ENCODE measurements around the gene SRCIN1. TPM values are rescaled to one million over a fixed set of nuclear protein-coding genes. Genes with fewer than 3 reads are reported as not detected.

Gene SRCIN1
- total and polyA plus RNA-seq, 4 donors: 0.38 to 0.99 (median 0.63) TPM

GRCh38 chr17:38619937-38620550 lies 14.3 kb upstream of the SRCIN1 start:
- 58 to 61% methylated on average over 9 of the region's 9 CpGs for WGBS, 2 donors
- Histone ChIP-seq H3K9me3 (ENCODE audit: control insufficient read depth, low read length) (no peaks in the 10 kb centered on the region), H3K4me1 (ENCODE audit: control insufficient read depth in 1 of 2, insufficient read depth in 2 of 2, low read length in 2 of 2) (no peaks in the 10 kb centered on the region), H3K27me3 (ENCODE audit: control insufficient read depth in 1 of 2, insufficient read depth in 2 of 2, low read length in 1 of 2) (no peaks in the 10 kb centered on the region), H3K4me3 (ENCODE audit: low read length in 2 of 2) (no peak overlapping the region), H3K27ac (ENCODE audit: low read depth in 1 of 2, low read length in 2 of 2) (no peak overlapping the region), H3K36me3 (ENCODE audit: control insufficient read depth in 1 of 2, insufficient read depth in 2 of 2, low read length in 1 of 2) (no peaks in the 10 kb centered on the region)
- intact Hi-C loops (cut with DNase I): no loop called here
- DNase-seq: peak in 1 of 2 donors; percentile 26
- no peak for ATAC-seq (ENCODE audit: low FRiP score)

GRCh38 chr17:38619451-38619795 lies 13.7 kb upstream of the SRCIN1 start:
- H3K4me3 ChIP-seq (ENCODE audit: low read length in 2 of 2): no peak overlapping the region
- no peak for DNase-seq
- no peaks in the 10 kb centered on the region for H3K36me3 ChIP-seq (ENCODE audit: control insufficient read depth in 1 of 2, insufficient read depth in 2 of 2, low read length in 1 of 2)
- H3K27me3 ChIP-seq (ENCODE audit: control insufficient read depth in 1 of 2, insufficient read depth in 2 of 2, low read length in 1 of 2): no peaks in the 10 kb centered on the region
- H3K27ac ChIP-seq (ENCODE audit: low read depth in 1 of 2, low read length in 2 of 2): no peak overlapping the region
- no peaks in the 10 kb centered on the region for H3K4me1 ChIP-seq (ENCODE audit: control insufficient read depth in 1 of 2, insufficient read depth in 2 of 2, low read length in 2 of 2)
- WGBS, 2 donors: 95 to 98% methylated on average over 2 of the region's 2 CpGs
- no peaks in the 10 kb centered on the region for H3K9me3 ChIP-seq (ENCODE audit: control insufficient read depth, low read length)
- no peak for ATAC-seq (ENCODE audit: low FRiP score)
- intact Hi-C loops (cut with DNase I): no loop called here

DNA sequence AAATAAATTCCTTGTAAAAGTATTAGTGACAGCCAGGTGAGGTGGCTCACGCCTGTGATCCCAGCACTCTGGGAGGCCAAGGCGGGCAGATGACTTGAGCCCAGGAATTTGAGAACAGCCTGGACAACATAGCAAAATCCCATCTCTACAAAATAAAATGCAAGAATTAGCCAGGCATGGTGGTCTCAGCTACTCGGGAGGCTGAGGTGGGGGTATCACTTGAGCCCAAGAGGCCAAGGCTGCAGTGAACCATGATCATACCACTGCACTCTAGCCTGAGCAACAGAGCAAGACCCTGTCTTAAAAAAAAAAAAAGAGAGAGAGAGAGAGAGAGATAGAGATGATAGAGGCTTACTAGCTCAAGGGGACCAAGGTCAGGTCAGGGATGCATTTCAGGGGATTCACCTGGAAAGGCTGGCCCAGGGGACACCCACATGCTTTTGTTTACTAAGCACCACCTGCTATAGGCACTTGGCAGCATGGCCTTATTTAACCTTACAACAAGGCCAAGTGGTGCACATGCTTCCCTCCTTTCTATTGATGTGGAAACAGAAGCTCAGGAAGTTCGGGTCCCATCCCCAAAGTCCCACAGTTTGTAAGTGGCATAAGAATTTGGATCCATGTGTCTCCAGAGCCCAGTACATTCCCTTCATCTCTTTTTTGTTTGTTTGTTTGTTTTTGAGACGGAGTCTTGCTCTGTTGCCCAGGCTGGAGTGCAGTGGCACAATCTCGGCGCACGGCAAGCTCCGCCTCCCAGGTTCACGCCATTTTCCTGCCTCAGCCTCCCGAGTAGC lies 12.4 kb upstream of the SRCIN1 start:
- Histone ChIP-seq H3K36me3 (ENCODE audit: control insufficient read depth in 1 of 2, insufficient read depth in 2 of 2, low read length in 1 of 2) (no peaks in the 10 kb centered on the region), H3K27me3 (ENCODE audit: control insufficient read depth in 1 of 2, insufficient read depth in 2 of 2, low read length in 1 of 2) (no peaks in the 10 kb centered on the region), H3K4me1 (ENCODE audit: control insufficient read depth in 1 of 2, insufficient read depth in 2 of 2, low read length in 2 of 2) (no peaks in the 10 kb centered on the region), H3K27ac (ENCODE audit: low read depth in 1 of 2, low read length in 2 of 2) (no peak overlapping the region), H3K9me3 (ENCODE audit: control insufficient read depth, low read length) (no peaks in the 10 kb centered on the region), H3K4me3 (ENCODE audit: low read length in 2 of 2) (no peak overlapping the region)
- peak in 1 of 2 donors; percentile 8 for DNase-seq
- WGBS, 2 donors: 80 to 89% methylated on average over 11 of the region's 11 CpGs
- intact Hi-C loops (cut with DNase I): no loop called here
- ATAC-seq (ENCODE audit: low FRiP score): no peak

DNA sequence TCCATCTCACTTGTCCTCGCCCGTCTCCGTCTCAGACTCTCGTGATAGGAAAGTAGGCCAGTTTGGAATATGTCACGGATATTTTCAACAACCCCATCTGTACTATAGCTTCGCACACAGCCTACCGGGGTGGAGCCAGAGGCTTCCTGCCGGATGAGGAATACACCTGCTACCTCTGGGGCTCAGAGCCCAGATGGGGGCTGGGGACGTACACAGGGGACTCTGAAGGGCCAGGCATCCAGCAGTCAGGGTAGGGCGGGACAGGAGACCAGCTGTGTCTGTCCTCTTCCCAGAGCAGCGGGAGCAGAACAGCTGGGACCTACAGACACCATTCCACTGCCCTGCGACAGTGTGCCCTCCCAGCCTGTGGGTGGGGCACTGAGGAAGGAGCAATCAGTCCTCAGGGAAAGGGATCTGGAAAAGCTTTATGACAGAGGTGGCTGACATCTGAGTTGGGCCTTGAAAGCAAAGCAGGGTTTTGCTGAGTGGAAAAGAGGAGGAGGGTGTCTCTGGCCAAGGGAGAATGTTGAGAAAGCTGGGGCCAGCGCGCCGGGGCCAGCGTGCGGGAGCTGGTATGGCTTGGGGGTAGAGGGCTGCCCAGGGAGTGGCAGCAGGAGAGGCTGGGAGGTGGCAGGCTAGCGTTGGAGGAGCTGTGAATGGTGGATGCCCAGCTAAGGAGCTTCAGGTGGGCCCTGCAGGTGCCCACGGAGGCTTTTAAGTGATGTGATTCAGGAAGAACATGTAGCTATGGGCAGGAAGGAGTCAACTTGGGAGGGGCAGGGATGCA lies 11.5 kb upstream of the SRCIN1 start:
- no peak overlapping the region for H3K27ac ChIP-seq (ENCODE audit: low read depth in 1 of 2, low read length in 2 of 2)
- H3K36me3 ChIP-seq (ENCODE audit: control insufficient read depth in 1 of 2, insufficient read depth in 2 of 2, low read length in 1 of 2): no peaks in the 10 kb centered on the region
- H3K27me3 ChIP-seq (ENCODE audit: control insufficient read depth in 1 of 2, insufficient read depth in 2 of 2, low read length in 1 of 2): no peaks in the 10 kb centered on the region
- H3K4me1 ChIP-seq (ENCODE audit: control insufficient read depth in 1 of 2, insufficient read depth in 2 of 2, low read length in 2 of 2): no peaks in the 10 kb centered on the region
- intact Hi-C loops (cut with DNase I): no loop called here
- 80 to 86% methylated on average over 19 of the region's 19 CpGs for WGBS, 2 donors
- H3K4me3 ChIP-seq (ENCODE audit: low read length in 2 of 2): no peak overlapping the region
- H3K9me3 ChIP-seq (ENCODE audit: control insufficient read depth, low read length): no peaks in the 10 kb centered on the region
- ATAC-seq (ENCODE audit: low FRiP score): no peak
- peak in 1 of 2 donors; percentile 52 for DNase-seq

DNA sequence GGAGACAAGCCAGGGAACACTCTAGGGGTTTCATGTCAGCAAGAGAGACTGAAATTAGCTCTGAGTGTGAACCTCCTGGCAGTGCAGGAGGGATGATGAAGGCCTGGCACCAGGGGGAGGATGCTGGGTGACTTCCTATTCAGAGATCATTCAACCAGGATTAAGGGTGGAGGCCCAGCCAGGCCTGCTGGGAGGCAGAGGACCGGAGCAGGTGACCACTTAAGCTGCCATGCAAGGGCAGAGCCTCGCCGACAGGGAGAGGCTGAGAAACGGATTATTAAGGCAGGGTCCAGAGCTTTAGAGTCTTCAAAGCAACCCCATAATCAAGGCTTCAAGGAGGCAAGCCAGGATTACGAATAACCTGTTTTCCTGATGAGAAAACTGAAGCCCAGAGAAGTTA lies 10.6 kb upstream of the SRCIN1 start:
- 82 to 86% methylated on average over 5 of the region's 5 CpGs for WGBS, 2 donors
- no peaks in the 10 kb centered on the region for H3K4me1 ChIP-seq (ENCODE audit: control insufficient read depth in 1 of 2, insufficient read depth in 2 of 2, low read length in 2 of 2)
- H3K9me3 ChIP-seq (ENCODE audit: control insufficient read depth, low read length): peaks cover 4% of the 10 kb centered on the region
- no peak overlapping the region for H3K27ac ChIP-seq (ENCODE audit: low read depth in 1 of 2, low read length in 2 of 2)
- no peak overlapping the region for H3K4me3 ChIP-seq (ENCODE audit: low read length in 2 of 2)
- H3K36me3 ChIP-seq (ENCODE audit: control insufficient read depth in 1 of 2, insufficient read depth in 2 of 2, low read length in 1 of 2): no peaks in the 10 kb centered on the region
- intact Hi-C loops (cut with DNase I): no loop called here
- DNase-seq (no peak), ATAC-seq (ENCODE audit: low FRiP score) (no peak)
- H3K27me3 ChIP-seq (ENCODE audit: control insufficient read depth in 1 of 2, insufficient read depth in 2 of 2, low read length in 1 of 2): no peaks in the 10 kb centered on the region

DNA sequence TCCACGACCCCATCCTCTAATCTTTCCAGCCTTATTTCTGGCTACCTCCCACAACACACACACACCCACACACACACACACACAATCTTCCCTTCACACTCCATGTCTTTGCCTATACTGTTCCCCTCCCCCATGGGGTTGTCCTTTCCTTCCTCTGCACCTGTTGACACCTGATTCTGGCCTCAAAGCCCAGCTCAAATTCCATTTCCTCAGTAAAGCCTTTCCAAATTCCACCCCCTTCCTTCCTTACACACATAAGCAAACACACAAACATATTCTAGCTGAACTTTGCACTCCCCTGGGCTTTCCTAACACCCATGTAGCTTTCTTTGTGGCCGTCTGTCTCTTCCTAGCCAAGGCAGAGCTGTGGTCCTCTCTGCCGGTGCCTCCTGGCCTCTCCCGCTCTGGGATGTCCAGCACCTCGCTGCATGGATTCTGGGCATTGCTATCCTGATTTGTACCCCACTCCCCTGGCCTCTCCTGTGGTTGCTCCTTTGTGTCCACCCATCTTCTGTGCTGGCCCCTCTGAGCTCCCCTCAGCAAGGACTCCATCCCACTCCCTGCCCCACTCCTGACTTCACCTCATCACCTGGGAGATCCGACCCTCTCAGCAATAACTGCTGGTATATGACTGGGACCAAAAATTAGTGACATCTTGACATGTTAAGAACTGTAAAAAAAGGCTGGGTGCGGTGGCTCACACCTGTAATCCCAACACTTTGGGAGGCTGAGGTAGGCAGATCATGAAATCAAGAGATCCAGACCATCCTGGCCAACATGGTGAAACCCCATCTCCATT lies 8.4 kb upstream of the SRCIN1 start:
- no peaks in the 10 kb centered on the region for H3K27me3 ChIP-seq (ENCODE audit: control insufficient read depth in 1 of 2, insufficient read depth in 2 of 2, low read length in 1 of 2)
- DNase-seq: no peak
- intact Hi-C loops (cut with DNase I): no loop called here

GRCh38 chr17:38613525-38613980 lies 7.8 kb upstream of the SRCIN1 start:
- no peak for DNase-seq
- 90% methylated on average over 2 of the region's 2 CpGs for WGBS, 2 donors
- intact Hi-C loops (cut with DNase I): no loop called here

More for the DNA sequence above, 8.4 kb upstream of the SRCIN1 start:
- no peak for ATAC-seq (ENCODE audit: low FRiP score)
- H3K27ac ChIP-seq (ENCODE audit: low read depth in 1 of 2, low read length in 2 of 2): no peak overlapping the region
- no peaks in the 10 kb centered on the region for H3K4me1 ChIP-seq (ENCODE audit: control insufficient read depth in 1 of 2, insufficient read depth in 2 of 2, low read length in 2 of 2)
- H3K4me3 ChIP-seq (ENCODE audit: low read length in 2 of 2): no peak overlapping the region
- WGBS, 2 donors: 73 to 78% methylated on average over 7 of the region's 7 CpGs
- peaks cover 4% of the 10 kb centered on the region for H3K9me3 ChIP-seq (ENCODE audit: control insufficient read depth, low read length)
- no peaks in the 10 kb centered on the region for H3K36me3 ChIP-seq (ENCODE audit: control insufficient read depth in 1 of 2, insufficient read depth in 2 of 2, low read length in 1 of 2)

DNA sequence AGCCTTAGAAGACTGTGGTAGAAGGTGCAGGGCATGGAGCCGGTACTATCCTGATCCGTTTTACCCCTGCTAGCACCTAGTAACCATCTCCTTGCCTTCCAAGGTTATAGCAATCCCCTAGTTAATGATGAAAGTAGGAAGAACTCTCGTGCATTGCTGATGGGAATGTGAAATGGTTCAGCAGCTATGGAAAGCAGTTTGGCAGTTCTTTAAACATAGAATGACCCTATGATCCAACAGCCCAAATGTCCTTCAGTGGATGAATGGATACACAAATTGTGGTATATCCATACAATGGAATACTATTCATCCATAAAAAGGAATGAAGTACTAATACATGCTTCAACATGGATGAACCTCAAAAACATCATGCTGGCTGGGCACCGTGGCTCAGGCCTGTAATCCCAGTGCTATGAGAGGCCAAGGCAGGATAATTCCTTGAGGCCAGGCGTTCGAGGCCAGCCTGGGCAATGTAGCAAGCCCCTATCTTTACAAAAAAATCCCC lies 6.2 kb upstream of the SRCIN1 start:
- DNase-seq: no peak
- WGBS, 2 donors: 92 to 93% methylated on average over 6 of the region's 6 CpGs
- H3K4me3 ChIP-seq (ENCODE audit: low read length in 2 of 2): no peak overlapping the region
- intact Hi-C loops (cut with DNase I): no loop called here
- H3K9me3 ChIP-seq (ENCODE audit: control insufficient read depth, low read length): peaks cover 4% of the 10 kb centered on the region
- ATAC-seq (ENCODE audit: low FRiP score): no peak
- H3K27ac ChIP-seq (ENCODE audit: low read depth in 1 of 2, low read length in 2 of 2): no peak overlapping the region
- H3K27me3 ChIP-seq (ENCODE audit: control insufficient read depth in 1 of 2, insufficient read depth in 2 of 2, low read length in 1 of 2): no peaks in the 10 kb centered on the region
- no peaks in the 10 kb centered on the region for H3K4me1 ChIP-seq (ENCODE audit: control insufficient read depth in 1 of 2, insufficient read depth in 2 of 2, low read length in 2 of 2)
- H3K36me3 ChIP-seq (ENCODE audit: control insufficient read depth in 1 of 2, insufficient read depth in 2 of 2, low read length in 1 of 2): no peaks in the 10 kb centered on the region

More at GRCh38 chr17:38613525-38613980, 7.8 kb upstream of the SRCIN1 start:
- no peak for ATAC-seq (ENCODE audit: low FRiP score)
- Histone ChIP-seq H3K27me3 (ENCODE audit: control insufficient read depth in 1 of 2, insufficient read depth in 2 of 2, low read length in 1 of 2) (no peaks in the 10 kb centered on the region), H3K4me1 (ENCODE audit: control insufficient read depth in 1 of 2, insufficient read depth in 2 of 2, low read length in 2 of 2) (no peaks in the 10 kb centered on the region), H3K9me3 (ENCODE audit: control insufficient read depth, low read length) (peaks cover 4% of the 10 kb centered on the region), H3K27ac (ENCODE audit: low read depth in 1 of 2, low read length in 2 of 2) (no peak overlapping the region), H3K4me3 (ENCODE audit: low read length in 2 of 2) (no peak overlapping the region), H3K36me3 (ENCODE audit: control insufficient read depth in 1 of 2, insufficient read depth in 2 of 2, low read length in 1 of 2) (no peaks in the 10 kb centered on the region)

All from aorta (tissue), 5 donors.